GM21717 (cell line): Measurements from ENCODE around the gene FRMPD2.
"Not testable (repeated sequence)": the region's sequence is repeated elsewhere in the genome, so short reads cannot be mapped to it uniquely, and the experiment has no call there.

Experiments used
- ATAC-seq: cut with Tn5 transposase; IDR thresholded peaks from one replicate; pipeline ENCODE4 v1.9.1; 2021; ENCODE audit warnings: mild to moderate bottlenecking, moderate library complexity; ENCODE audit not compliant: unreplicated experiment

Gene FRMPD2

DNA sequence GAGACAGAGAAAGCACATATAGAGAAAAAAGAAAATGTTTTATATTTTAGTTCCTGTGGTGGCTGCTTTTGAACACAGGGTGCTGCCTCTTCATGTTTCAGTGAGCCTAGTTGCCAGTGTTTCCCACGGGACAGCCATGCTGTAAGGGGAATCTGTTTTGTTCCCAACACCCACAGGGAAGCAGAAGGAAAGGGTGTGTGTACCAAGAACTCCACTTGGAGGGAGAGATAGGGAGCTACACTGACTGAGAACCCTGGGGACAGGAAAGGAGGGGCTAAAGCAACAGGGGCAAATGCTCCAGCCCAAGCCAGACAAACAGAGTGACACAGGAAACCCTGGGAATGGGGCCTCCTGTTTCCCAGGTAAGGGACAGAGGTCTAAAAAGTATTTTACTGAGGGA is 40.2 kb downstream of the FRMPD2 start:
- no peak for ATAC-seq

DNA sequence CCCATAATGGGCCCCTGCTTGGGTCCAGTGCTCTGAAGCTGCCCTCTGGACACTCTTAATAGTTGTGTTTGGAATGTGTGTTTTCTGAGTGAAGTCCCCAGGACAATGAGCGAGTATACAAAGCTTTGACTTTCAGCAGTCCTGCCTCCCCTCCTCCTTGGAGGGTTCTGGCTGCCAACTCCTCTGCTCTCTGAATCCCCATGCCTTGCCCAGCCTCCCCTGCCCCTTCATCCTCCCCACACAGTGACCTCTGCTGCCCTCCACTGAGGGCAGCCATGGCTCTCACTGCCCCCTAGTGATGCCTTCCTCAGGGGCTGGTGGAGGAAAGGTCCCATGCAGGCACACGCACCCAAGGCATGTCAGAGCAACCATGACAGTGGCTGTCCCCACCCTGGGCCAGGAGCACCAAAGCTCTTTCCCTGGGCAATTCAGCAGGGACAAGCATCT is 40.9 kb downstream of the FRMPD2 start:
- ATAC-seq, result no peak

DNA sequence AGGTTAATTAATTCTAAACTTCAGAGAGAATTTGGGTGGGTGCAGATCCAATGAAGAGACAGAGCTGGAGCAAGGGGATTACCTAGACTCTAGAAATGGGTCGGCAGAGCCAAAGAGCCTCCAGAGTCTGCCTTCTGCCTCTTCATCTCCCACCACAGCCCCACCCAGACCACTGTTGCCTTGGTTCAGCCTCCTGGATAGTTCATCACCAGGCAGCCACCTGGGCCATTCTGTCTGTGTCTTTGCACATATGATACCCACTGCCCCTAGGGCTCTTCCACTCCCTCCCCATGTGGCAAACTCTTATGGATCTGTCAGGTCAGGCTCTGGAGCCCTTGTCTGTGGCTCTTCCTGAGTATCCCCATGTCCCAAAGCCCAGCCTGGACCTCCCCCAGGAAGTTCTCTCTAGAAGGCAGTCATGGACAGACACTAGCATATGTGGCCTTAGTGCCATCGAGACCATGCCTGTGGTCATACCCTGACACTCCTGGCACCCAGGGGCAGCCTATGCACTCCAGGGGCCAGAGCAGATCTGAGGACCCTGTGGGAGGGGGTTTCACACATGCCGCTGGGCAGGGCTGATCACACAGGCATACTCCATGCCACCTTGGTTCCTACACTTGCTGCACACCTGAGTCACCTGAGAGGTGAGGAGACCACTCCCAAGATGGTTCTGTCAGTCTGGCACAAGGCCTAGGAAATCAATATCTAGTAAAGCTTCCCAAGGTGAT is 41.6 kb downstream of the FRMPD2 start:
- ATAC-seq, result no peak

DNA sequence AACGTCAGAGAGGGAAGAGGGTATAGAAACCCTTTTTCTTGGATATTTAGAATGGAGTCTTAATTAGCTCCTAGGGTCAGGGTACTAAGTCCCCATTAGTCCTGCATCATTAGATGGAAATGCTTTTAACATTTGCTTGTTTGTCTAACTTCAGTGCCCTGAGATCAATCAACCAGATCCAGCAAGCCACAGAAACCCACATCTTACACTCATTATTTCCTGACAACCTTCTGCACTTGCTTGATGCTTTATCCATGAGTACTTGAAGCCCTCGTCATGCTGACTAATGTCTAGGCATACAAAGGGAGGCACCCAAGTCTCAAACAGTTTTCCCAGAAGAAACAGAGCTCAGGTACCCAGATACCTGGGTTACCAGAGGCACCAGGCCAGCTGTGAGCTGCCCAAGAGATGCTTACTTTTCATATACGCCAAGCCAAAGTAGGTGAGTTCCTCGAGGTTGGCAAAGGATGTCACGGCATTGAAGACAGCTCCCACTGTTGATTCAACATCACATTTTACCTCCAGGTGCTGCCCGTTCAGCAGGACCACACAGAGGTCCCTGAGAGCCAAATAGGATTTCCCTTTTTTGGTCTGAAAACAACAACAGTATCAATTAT is 42.7 kb downstream of the FRMPD2 start:
- peak; percentile 60 for ATAC-seq

DNA sequence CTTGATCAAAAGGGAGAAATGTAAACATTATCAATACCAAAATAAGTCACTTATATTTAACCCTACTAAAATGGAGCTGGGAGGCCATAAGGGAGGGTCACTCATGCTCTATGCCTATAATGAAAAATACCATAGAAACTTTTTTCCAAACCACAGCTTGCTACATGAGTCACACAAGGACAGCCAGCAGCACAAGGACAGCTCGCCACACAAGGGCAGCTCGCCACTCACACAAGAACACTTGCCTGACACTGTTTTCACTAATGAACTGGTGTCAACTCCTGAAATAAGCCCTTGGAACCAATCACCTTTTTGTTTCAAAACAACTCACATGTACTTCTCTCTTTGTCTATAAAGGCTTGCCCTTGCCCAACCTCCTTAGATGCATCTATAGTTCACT is 43.3 kb downstream of the FRMPD2 start:
- no peak for ATAC-seq

DNA sequence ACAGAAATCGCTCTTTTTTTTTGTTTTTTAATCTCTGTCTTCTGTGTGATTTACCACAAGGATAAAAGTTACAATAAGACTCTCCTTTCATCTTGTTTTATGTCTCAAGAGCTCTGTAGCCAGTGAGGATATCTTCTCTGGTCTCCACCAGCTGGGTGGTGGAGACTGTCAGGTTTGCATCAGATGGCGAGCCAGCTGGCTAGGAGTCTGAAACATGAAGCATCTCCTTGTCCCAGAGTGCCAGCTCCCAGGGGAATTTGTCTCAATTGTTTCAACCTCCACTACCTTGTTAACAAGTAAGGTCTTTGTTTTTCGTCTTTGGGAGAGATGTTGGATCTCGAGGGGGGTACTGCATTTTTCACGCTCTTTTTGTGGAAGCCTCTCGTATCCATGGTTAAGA is 47.3 kb downstream of the FRMPD2 start:
- no peak for ATAC-seq

DNA sequence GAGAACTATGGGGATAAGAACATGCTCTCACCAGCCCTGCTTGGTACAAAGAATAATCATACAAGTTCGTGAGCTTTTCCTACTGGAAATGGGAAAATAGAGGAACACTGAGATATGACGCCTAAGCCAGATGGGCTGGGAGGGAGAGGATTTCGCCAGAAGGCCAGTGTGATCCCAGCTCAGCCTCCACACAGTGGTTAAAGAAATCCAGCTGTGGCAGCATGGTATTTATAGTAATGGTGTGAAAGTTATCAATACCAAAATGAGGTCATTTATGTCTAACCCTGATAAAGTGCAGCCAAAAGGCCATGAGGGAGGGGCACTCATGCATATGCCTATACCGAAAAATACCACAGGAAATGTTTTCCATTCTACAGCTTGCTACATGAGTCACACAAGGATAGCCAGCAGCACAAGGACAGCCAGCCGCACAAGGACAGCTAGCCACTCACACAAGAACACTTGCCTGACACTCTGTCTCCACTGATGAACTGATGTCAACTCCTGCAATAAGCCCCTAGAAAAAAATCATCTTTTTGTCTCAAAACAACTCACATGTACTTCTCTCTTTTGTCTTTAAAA is 49.4 kb downstream of the FRMPD2 start:
- no peak for ATAC-seq

DNA sequence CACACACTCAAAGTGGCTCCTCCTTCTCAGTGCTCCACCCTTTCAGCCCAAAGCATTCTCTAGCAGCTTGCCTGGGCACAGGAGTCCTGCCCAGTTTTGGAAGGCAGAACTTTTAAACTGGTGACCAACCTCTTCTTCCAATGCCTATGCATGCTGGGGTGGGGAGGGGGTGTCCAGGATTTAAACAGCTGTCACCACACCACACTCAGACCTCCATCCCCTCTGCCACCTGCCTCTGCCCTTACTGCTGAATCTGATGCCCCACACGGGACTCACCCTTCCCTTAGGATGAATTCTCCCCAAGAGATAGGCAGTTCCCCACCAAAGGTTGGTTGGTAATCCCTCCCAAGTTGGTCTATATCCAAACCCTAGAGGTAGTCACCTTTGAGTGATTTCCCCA is 50.2 kb downstream of the FRMPD2 start:
- no peak for ATAC-seq

DNA sequence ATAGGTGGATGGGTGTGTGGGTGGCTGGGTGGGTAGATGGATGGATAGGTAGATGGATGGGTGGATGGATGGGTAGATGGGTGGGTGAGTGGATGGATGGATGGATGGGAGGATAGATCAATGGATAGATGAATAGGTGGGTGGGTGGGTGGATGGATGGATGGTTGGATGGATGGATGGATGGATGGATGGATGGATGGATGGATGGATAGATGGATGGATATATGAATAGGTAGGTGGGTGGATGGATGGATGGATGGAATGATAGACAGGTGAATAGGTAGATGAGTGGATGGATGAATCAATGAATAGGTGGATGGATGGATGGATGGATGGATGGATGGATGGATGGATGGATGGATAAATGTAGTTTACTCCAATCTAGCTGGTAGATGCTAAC is 52.7 kb downstream of the FRMPD2 start:
- ATAC-seq, result no peak

DNA sequence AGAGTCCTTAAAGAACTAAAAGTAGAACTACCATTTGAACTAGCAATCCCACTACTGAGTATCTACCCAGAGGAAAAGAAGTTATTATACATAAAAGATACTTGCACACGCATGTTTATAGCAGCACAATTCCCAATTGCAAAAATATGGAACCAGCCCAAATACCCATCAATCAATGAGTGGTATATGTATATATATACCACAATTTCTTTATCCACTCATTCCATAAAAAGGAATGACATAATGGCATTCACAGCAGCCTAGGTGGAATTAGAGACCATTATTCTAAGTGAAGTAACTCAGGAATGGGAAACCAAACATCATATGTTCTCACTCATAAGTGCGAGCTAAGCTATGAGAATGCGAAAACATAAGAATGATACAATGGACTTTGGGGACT is 53.5 kb downstream of the FRMPD2 start:
- not testable (repeated sequence) for ATAC-seq

DNA sequence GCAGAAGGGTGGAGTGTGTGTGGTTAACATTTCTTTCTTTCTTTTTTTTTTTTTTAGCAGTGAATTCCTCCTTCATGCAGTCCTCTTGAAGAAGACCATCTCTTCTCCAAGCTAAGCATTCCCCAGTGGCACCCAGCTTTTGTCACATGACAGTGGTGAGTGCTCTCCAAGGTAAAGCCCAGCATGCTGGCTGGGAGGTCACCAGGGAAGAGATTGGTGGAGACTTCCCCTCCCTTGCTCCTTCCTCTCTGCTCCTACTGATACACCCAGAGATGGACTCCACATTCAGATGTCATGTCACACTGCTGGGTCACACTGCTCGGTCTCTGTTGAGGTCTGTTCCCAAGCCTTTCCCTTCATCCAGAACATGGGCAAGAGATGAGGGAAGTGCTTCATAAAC is 55.3 kb downstream of the FRMPD2 start:
- no peak for ATAC-seq

DNA sequence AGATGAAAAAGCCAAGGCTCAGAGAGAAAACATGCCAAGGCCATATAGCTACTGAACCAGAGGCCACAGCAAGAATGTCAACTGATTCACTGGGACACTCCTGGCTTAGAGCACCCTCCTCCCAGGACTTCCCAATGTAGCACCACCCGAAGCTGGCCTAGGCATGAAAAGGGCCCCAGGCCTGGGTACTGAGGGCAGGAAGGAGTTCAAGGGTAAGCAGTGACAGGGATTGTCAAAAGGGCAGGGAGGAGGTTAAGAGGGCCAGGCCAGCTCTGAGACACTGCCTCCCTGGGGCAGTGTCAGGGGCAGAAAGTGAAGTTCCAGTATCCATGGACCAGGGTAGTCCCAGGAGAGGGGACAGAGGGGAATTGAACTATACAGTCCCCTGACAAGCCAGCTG is 57.8 kb downstream of the FRMPD2 start:
- ATAC-seq, result no peak

DNA sequence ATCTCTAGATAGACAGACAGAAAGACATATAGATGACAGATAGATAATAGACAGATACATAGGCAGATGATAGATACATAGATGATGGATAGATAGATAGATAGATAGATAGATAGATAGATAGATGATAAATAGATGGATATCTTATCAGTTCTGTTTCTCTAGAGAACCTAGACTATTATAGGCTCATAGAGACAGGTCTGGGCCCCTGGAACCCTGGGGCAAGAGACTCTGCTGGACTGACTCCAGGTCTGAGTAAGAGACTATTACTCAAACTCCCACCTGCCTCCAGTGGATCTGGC is 58.3 kb downstream of the FRMPD2 start:
- no peak for ATAC-seq

DNA sequence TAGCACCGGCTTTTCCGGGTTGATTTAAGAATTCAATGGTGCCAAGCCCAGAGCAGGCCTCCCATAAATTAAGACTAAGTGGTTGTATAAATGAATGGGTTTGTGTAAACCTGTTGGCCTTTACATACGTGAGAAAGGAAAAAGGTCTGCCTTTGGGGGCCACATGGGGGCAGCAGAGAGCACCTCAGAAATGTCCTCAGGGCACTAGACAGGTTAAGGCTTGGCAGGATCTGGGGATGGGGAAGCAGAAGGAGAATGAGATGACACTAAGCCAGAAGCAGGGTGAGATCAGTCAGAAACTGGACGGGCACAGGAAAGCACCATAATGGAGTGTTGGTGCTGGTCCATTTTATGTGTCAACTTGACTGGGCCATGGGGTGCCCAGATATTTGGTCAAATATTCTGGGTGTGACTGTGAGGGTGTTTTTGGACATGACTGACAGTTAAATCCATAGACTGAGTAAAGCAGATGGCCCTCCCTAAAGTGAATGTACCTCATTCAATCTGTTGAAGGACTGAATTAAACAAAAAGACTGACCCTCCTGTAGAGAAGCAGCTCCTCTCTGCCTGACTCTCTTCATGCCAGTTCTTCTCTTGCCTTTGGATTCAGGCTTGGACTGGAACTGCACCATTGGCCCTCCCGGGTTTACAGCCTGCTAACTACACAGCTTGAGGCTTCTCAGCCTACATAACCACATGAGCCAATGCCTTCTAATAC is 58.9 kb downstream of the FRMPD2 start:
- ATAC-seq, result no peak

DNA sequence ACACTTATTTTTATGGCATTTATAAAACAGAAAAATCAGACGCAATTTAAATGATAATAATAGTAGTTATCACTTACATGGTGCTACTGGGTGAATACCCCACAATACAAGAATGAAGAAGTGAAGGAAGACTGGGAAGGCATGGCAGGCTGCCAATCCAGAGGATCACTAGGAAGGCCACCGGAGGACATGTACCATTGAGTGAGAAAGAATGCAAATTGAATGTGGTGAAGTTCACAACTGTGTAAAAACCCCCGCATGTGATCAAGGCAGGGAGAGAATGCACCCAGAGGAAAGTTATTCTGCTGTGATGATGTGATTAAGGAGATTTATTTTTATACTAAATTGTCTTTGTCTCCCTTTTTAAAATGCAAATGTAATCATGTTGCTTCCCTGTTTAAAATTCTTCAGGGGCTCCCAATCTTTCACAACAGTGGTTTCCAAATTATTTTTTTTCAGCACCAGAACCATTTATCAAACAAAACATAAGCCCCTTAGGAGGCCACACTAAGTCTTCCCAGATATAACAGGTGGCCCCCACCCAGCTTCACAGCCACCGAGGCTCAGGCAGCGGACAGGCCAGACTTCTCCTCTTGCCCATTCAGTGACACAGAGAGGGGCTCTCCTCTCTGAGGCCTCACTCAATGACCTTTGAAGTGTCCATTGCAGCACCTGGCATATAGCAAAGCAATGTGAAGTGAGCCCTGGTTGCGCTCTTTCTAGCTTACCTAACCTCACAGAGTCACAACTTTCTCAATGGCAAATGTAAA is 59.6 kb downstream of the FRMPD2 start:
- ATAC-seq, result no peak

DNA sequence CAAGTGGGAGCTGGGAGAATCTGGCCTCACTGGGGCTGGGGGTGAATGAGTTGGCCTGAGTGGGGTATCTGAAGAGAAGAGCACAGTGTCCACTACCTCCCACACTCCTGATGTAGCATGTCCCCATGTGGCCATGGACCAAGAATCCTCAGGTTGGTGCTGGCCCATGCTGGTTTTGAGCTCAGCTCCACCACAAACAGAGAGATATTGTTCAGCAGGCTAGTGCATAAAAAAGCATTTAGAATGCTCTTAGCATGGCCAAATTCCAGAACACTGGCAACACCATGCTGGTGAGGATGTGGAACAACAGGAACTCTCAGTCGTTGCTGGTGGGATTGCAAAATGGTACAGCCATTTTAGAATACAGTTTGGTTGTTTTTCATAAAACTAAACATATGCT is 61.4 kb downstream of the FRMPD2 start:
- no peak for ATAC-seq

DNA sequence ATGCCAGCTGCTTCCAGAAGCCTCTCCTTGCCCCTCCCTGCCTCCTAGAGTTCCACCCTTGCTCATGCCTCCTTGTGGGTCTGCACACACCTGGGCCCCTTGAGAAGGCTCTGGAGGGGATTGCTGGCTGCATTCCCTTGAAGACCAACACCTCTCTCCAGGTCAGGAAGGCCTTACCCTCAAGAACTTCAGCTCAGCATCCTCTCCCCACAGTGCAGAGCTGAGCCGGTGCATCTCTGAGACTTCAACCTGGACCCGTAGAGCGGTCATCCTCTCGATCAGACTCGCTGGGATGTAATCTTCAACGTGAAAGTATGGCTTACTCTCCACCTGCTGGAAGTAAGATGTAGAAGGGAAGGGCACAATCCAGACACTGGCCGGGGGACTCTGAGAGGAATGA is 62.7 kb downstream of the FRMPD2 start:
- no peak for ATAC-seq

DNA sequence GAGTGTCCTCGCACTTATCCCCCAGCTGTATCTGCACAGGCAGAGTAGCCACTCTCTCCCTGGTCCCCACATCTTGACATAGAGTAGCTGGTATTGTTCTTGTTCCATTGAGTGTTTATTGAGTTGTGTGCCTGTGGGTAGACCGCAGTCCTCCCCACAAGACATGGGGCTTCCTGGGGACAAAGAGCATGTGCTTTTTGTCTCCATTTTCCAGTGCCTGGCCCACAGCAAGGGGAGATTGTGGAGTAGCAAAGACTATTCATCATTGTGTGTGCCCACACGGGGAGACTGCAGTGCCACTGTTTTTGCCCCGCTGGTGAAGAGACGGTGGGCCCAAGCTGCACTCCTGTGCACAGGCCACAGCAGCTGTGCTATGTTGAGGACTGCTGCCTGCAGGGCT is 63.5 kb downstream of the FRMPD2 start:
- ATAC-seq, result no peak

DNA sequence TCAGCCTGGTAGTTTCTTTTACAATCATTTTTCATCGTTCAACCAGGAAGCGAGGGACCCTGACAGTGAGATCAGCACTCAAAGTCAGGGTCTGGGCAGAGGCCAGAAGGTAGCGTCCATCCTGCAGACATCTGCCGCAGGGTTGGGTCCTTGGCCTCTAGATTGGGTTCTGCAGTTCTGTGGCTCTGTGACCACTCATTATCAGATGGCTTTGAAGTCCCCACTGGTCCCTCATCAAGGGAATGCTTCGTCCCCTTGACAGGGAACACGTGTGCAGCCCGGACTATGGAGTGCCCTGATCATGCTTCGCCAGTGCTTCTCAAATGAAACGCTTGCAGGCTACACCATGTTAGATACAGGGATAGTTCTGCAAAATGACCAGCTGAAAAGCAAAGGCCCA is 64.1 kb downstream of the FRMPD2 start:
- ATAC-seq, result no peak

DNA sequence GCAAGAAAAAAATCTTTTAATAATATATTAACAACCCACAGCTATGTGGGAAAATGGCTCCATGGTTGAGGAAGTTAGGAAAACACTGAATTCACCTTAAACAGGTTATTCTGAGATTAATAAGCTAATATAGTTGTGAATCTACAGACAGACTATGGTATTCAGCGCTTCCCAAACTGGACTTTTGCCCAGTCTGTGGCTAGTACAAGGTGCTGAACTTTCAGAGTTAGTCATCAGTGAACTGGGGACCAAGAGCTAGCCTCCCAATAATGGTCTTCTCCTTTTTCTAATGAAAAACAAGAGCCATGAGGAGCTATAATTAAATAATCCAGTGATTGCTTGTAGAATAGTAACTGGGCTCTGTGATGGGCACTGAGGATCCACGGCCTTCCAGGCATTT is 65.3 kb downstream of the FRMPD2 start:
- no peak for ATAC-seq

DNA sequence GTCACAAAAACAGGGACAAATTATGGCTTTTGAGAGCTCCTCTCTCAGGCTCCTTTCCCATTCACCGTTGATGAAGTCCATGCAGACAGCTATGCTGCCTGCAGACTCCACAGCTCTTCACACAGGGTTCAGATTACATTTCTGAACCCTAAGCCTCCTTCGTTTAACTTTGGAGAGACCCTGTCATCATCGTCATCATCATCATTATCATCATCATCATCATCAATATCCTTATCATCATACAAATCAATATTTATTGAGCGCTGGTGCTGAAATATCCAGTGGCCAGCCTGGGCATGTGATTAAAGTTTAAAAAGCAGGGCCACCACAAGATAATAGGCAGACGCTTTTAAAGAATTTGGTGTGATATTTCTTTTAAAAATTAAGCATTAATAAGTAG is 66.6 kb downstream of the FRMPD2 start:
- no peak for ATAC-seq
